GM10266 (cell line): ENCODE results near the gene SLC25A48.

Experiments used
- DNase-seq: peaks from one replicate; pipeline ENCODE4 v3.0.0; 2012; ENCODE audit errors: extremely low spot score
- TF ChIP-seq, protein P1 (sequence below): IDR thresholded peaks from 2 replicates; pipeline ENCODE4 v1.5.1; 2012; ENCODE audit warnings: mild to moderate bottlenecking, low read depth; ENCODE audit not compliant: control insufficient read depth, insufficient read depth; ENCODE audit errors: missing control alignments

SLC25A48 gene

DNA sequence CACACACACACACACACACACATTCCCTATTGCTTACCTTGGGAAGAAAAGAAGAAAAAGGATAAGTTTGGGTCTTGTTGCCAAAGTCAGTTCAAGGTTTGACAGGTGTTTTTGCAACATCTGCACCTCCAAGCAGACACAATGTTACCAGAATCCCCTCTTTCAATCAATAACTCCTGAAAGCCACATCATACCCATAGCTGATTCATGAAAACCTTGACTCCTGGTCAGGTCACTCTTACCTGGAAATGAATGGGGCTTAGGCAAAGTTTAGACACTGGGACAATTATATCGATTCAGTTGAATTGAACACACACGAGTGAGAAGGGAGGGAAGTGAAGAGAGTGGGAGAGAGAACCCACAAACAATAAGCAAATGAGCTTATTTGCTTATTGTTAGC lies 34.2 kb downstream of the SLC25A48 start:
- no peak for DNase-seq
- TF ChIP-seq, protein P1, sequence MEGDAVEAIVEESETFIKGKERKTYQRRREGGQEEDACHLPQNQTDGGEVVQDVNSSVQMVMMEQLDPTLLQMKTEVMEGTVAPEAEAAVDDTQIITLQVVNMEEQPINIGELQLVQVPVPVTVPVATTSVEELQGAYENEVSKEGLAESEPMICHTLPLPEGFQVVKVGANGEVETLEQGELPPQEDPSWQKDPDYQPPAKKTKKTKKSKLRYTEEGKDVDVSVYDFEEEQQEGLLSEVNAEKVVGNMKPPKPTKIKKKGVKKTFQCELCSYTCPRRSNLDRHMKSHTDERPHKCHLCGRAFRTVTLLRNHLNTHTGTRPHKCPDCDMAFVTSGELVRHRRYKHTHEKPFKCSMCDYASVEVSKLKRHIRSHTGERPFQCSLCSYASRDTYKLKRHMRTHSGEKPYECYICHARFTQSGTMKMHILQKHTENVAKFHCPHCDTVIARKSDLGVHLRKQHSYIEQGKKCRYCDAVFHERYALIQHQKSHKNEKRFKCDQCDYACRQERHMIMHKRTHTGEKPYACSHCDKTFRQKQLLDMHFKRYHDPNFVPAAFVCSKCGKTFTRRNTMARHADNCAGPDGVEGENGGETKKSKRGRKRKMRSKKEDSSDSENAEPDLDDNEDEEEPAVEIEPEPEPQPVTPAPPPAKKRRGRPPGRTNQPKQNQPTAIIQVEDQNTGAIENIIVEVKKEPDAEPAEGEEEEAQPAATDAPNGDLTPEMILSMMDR, result no peak

DNA sequence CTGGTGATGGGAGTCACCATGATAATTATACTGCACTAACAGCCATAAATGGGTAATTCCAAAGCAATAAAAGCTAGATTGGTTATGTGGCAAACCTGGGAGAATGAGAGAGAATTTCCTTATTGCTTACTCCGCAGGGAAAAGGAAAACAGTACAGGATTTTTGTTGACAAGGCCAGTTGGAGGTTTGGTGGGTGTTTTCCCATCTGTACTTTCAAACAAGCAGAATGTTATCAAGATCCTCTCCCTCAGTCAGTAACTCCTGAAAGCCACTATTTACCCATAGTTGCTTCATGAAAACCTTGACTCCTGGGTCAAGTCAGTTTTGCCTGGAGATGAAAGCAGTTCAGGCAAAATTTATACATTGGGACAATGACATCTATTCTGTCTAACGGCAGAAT lies 34.8 kb downstream of the SLC25A48 start:
- no peak for DNase-seq
- TF ChIP-seq, protein P1, result no peak

DNA sequence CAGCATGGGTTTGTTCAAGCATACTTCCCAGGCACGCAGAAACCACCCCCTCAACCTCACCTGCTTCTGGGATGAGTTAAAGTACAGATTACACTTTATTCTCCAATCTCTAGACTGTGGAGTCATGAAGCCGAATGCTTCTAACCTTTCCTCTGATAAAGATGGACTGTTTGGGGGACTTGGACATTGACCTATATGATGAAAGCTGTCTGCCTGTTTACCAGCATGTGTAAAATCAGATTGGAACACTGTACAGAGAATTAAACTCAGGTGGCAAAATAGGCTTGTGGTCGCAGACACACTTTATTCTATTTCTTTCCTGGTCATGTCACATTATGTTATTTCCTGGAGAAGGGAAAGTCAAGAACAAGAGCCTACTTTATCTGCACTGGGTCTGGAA lies 35.5 kb downstream of the SLC25A48 start:
- DNase-seq, result no peak
- TF ChIP-seq, protein P1, result no peak

DNA sequence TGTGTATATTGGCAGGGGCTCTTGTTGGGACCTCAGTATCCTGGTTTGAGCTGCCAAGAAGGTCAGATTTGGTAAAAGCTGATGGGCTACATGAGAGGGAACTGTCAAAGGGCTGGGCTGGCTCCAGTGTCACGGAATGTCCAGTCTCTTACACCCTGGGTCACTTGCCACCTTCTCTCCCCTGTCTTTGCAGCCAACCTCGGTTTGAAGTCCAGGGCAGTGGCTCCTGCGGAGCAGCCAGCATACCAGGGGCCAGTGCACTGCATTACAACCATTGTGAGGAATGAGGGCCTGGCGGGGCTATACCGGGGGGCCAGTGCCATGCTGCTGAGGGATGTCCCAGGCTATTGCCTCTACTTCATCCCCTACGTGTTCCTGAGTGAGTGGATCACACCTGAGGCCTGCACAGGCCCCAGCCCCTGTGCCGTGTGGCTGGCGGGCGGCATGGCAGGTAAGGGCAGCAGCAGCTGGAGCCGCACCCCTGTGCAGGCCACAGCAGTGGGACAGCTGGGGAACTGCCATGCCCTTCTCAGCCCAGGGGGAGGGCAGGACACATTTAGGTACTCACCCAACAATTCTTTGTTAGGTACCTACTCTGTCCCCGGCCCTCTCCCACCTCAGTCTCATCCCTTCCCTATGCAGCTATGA lies 36.9 kb downstream of the SLC25A48 start:
- TF ChIP-seq, protein P1, result no peak
- no peak for DNase-seq

- TF ChIP-seq, protein P1, result no peak
- no peak for DNase-seq
These were observed 39.4 kb downstream of the SLC25A48 start for GRCh38 chr5:135873831-135874230.

DNA sequence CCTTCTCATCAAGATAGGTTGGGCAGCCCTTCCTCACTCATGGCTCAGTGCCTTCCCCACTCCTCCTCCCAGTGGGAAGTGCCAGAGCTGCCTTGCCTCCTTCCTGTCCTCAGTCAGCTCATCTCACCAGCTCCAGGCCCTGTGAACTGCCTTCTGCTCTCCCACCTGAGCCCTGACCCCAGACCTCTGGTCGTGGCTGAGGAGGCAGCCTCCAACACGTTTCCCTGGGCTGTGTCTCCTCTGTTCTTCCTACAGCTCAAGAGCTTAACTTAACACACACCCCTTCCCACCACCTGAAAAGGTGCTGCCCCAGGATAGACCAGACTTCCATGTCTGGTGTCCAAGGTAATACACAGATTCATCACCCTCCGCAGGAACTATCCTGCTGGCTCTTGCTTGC lies 40.0 kb downstream of the SLC25A48 start:
- no peak for DNase-seq
- TF ChIP-seq, protein P1, result no peak

DNA sequence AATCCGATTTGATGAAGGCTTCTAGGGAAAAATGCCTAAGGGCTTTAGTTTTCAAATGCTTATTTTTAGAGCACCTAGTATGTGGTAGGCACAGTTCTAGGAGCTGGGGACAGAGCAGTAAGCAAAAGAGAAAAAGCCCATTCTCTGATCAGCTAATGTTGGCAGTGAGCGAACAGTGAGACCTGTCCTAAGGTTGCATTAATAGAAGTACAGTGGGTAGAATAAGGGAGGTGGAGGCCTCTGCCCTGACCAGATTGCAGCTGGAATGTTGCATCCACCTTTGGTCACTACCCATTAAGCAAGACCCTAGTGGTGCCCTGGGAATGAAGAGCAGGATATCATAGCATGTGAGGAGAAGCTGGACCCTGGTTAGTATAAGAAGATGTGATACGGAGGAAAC lies 41.1 kb downstream of the SLC25A48 start:
- TF ChIP-seq, protein P1, result no peak
- DNase-seq, result no peak
